ENCODE measurements around the gene SLC35A3.

The SLC35A3 gene

GRCh38 chr1:99992044-99992722 is 22.4 kb downstream of the SLC35A3 start:
- no peak for DNase-seq (ENCODE audit: low read depth)
- no peak overlapping the region for H3K4me3 ChIP-seq (ENCODE audit: low read depth, low read length)
- TF ChIP-seq CTCF (IDR thresholded peaks at IDR 0.05; ENCODE audit: insufficient read depth, low read depth, low read length, missing control alignments): no peak

- TF ChIP-seq CTCF (IDR thresholded peaks at IDR 0.05; ENCODE audit: insufficient read depth, low read depth, low read length, missing control alignments): no peak
- H3K4me3 ChIP-seq (ENCODE audit: low read depth, low read length): no peak overlapping the region
- peak; percentile 54 for DNase-seq (ENCODE audit: low read depth)
Measured at GRCh38 chr1:99992760-99993467, 23.1 kb downstream of the SLC35A3 start.

GRCh38 chr1:99993468-99993845 is 23.7 kb downstream of the SLC35A3 start:
- no peak overlapping the region for H3K4me3 ChIP-seq (ENCODE audit: low read depth, low read length)
- TF ChIP-seq CTCF (IDR thresholded peaks at IDR 0.05; ENCODE audit: insufficient read depth, low read depth, low read length, missing control alignments): no peak
- DNase-seq (ENCODE audit: low read depth): no peak

- no peak for TF ChIP-seq CTCF (IDR thresholded peaks at IDR 0.05; ENCODE audit: insufficient read depth, low read depth, low read length, missing control alignments)
- DNase-seq (ENCODE audit: low read depth): no peak
- H3K4me3 ChIP-seq (ENCODE audit: low read depth, low read length): no peak overlapping the region
Measured at GRCh38 chr1:99994496-99994895, 24.7 kb downstream of the SLC35A3 start.

- TF ChIP-seq CTCF (IDR thresholded peaks at IDR 0.05; ENCODE audit: insufficient read depth, low read depth, low read length, missing control alignments): no peak
- no peak for DNase-seq (ENCODE audit: low read depth)
- H3K4me3 ChIP-seq (ENCODE audit: low read depth, low read length): no peak overlapping the region
Measured at GRCh38 chr1:99996951-99997350, 27.2 kb downstream of the SLC35A3 start.

- TF ChIP-seq CTCF (IDR thresholded peaks at IDR 0.05; ENCODE audit: insufficient read depth, low read depth, low read length, missing control alignments): no peak
- no peak for DNase-seq (ENCODE audit: low read depth)
- H3K4me3 ChIP-seq (ENCODE audit: low read depth, low read length): no peak overlapping the region
Measured at GRCh38 chr1:100001462-100001861, 31.7 kb downstream of the SLC35A3 start.

All from GM12865 (cell line).